NCI-H69 (cell line): ENCODE measurements around the gene GPC1.

Experiments used
- DNase-seq: peaks from one replicate; lab custom pipeline; 2025; lab: John Stamatoyannopoulos, UW

Gene GPC1

DNA sequence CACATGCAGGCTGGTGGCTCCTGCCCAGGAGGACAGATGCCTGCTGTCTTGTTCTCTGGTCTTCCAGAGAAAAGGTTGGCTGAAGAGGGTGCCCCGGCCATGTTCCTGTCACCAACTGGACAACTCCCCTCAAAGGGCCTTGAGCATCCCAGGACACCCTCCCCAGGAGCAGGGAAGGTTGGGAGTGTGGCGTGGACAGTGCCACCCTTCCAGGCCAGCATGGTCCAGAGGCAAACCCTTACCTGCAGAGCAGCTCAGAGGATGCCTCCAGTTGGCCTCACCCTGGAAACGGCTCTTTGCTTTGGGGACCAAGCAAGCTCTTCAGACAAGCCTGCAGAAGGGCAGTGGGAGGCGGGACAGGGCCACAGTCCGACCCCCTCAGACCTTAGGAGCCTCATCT lies 4.9 kb upstream of the GPC1 start:
- no peak for DNase-seq

DNA sequence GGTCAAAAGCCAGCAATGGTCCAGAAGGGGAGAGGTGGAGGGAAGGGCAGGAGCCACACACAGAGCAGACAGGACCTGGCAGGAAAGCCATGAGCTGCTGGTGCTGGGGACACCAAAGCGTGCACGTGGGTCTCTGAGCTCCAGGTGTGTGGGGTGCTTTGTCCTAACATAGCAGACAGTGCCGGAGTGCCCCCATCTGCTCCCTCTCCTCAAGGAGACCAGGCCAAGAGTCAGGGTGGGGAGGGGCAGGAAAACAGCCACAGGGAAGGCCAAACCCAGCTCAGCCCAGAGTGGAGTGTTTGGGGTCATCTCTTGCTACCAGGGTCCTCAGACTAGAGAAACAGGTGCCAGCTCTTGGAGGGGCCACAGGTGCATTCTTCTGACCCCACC lies 4.2 kb upstream of the GPC1 start:
- DNase-seq: no peak

DNA sequence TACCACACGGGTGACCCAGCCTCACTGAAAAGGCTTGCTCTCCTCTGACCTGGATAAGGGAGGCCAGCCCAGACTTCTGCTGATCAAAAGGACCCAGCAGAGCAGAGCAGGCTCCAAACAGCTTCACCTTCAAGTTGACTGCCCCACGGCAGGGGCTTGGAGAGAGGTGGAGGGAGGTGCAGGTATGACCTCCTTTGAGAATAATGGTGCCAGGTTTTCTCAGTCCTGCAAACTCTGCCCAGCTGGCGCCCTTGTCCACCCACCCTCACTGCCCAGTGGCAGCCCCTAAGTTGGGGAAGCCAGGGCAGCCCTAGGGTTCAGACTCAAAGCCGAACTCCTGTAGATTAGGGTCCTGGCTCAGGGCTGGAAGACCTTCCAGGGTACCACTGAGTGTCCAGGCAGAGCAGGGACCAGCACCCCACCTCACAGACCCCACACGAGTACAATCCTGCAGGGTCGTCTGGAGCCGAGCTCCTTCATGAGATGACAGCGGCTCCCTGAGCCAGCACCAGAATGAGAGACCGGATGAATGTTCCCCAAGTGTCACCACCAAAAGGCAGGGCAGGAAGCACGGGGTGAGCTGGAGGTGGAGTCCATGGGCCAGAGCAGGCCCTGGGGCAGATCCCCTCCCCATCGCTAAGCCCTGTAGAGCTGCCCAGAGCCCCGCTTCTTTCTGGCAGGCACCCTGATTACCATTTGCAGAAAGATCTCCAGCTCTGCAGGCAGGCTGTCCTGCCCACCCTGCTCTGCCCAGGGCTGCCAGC lies 3.6 kb upstream of the GPC1 start:
- no peak for DNase-seq

- no peak for DNase-seq
Observed at GRCh38 chr2:240432430-240432819, 3.0 kb upstream of the GPC1 start.

GRCh38 chr2:240432820-240433801 lies 2.4 kb upstream of the GPC1 start:
- peak; percentile 29 for DNase-seq

DNA sequence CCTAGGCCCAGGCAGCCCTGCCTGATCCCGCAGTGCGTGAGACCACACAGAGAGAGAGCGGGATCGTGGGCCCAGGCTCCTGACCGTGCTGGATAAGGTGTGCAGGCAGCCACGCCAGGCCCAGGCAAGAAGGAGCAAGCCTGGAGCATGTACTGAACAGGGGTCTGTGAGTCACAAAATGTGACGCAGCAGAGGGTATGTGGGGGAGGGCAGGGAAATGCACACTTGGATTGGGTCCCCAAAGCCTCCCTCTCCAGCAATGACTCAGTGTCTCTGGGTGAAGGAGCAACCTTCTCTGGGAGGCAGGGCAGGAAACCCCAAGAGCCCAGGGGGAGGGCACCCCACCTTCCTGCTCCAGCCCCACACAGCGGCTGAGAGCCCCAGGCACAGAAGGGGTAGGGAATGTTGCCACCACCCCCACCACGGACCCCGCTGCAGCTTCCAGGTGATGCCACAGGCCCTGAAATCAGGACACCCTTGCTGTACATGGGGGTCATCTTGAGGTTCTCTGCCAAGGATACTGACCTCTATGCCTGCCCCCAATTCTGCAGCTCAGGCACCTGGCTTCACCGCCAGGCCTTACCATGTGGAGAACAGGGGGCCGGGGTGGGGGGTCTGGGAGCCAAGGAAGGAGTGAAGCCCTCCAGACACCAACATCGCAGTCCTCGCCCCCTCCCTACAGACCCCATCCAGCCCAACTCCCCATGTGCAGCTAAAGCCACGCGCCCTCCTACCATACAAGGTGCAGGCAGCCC lies 1.3 kb upstream of the GPC1 start:
- no peak for DNase-seq

DNA sequence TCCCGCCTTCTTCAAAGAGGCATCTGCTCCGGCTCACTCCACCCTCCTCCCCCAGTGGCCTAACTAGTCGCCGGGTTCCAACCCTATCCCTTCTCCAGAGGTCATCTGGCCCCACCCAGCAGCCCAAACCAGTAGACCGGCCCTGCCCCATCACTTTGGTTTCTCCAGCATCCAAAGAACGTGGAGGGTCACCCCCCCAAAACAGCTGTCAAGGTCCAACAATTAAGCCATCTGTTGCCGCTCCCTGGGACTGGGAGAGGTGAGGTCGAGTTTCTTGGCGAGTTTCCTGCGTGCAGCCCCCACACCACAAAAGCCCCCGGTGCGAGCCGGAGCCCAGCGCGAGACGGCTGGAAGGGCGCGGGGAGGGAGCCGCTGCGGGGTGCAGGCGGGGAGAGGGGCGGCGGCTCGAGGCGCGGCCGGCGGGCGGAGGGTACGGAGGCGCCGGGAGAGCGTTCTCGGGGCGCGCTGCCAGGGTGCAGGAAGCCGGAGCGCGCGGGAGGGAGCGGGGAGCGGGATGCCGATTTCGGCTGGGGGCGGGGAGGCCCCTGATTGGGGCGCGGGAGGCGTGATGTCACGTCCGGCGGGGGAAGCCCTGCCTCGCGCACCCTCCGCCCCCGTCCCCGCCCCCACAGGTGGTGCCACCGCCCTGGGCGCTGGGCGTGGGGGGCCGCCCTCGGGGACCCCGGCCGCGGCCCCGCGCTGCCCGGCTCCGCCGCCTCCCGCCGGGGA lies 571 bp upstream of the GPC1 start:
- DNase-seq: peak; percentile 91

GRCh38 chr2:240435948-240436682 lies 652 bp downstream of the GPC1 start:
- peak; percentile 63 for DNase-seq

- DNase-seq: peak; percentile 21
Observed at GRCh38 chr2:240436683-240437550, 1.5 kb downstream of the GPC1 start.

DNA sequence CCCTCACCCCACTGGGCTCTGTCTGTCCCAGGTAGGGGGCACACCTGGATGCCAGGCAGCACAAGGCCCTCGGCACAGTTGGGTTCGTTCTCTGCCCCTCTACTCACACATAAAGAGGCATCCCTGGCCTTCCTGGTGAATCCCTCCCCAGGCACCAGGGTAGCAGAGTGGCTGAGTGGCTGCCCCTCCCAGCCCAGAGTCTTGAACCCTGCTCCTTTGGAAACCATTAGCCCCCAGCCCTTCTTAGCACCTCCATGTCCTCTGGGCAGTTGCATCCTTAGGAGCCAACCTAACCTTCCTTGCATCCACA lies 2.0 kb downstream of the GPC1 start:
- no peak for DNase-seq

DNA sequence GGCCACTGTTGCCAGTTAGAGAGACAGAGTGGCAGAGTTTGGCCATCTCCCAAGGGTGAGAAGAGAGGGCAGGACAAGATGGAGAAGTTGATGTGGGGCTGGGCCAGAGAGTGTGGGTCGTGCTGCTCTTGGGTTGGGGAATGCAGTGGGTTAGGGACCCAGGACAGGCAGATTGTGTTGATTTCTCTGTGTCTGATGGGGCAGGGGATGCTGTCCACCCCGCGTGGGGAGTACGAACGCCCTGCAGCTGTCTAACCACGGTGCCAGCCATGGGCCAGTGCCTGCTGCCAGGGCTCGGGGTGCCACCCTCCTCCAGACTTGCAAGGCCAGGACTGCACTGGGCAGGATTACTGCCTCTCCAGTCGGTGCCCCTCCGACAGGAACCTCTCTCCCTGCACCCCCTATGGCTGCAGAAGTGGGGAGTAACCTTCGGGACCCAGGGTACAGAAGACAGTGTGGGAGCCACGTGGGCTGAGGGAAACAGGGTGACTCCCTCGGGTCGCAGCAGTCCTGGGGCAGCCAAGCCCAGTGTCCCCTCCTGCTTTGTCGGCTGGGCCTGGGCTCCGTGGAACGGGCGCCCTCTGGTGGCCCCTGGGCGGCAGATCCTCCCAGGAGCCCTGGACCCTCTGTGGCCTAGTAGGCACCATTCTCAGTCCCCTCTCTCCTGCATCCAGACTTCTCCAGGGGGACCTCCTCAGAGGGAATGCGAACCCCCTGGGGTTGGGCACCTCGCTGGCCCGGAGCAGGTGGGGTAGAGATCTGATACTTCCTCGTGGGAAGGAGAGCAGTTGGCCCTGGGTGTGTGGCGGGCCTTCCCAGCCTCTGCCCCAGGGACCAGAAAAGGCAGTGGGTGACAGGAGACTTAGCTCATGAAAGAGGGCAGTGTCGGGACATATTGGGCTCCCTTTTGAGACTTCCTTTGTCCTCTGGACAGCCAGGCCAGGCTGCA lies 2.7 kb downstream of the GPC1 start:
- DNase-seq: peak; percentile 43

- no peak for DNase-seq
Observed at GRCh38 chr2:240438810-240439697, 3.6 kb downstream of the GPC1 start.

GRCh38 chr2:240439698-240440151 lies 4.3 kb downstream of the GPC1 start:
- DNase-seq: no peak

GRCh38 chr2:240440251-240440650 lies 4.8 kb downstream of the GPC1 start:
- no peak for DNase-seq

GRCh38 chr2:240440704-240441320 lies 5.3 kb downstream of the GPC1 start:
- no peak for DNase-seq

GRCh38 chr2:240441326-240441992 lies 6.0 kb downstream of the GPC1 start:
- no peak for DNase-seq

DNA sequence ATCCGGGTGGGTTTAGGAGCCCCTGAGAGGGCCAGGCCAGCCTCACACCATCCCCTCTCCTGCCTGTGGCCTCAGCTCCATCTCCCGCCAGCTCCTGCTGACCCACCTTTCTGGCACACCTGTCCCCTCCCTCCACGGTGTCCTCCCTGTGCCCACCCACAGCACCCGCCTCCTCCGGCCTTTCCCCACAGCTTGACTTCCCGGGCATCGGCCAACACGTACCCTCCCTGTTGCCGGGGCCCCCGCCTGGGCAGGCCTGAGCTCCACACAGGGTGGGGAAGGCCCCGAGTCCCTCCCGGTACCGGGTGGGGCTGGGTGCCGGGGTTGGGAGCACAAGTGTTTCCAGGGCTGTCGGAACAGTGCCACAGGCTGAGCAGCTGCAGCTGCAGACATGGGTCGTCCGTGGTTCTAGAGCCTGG lies 6.5 kb downstream of the GPC1 start:
- DNase-seq: no peak
